ENCODE data around the gene VWF.

- TF ChIP-seq CTCF (IDR thresholded peaks at IDR 0.05; ENCODE audit: low read length), result no peak
- no peak for TF ChIP-seq EZH2 (IDR thresholded peaks at IDR 0.05; ENCODE audit: borderline replicate concordance, low read length)
Measured at GRCh38 chr12:6065131-6065862, 59.2 kb downstream of the VWF start.

All from OCI-LY1 (cell line).